Central memory CD8-positive, alpha-beta T cell (primary cell): ENCODE measurements around the gene CHRM5.

Source experiments
- ATAC-seq: fragments of 150-1000 bp; cut with Tn5 transposase; replicated peaks from 2 replicates; pipeline ENCODE4 v1.10.0; 2022; ENCODE audit warnings: mild to moderate bottlenecking, moderate FRiP score, moderate number of reproducible peaks; ENCODE audit not compliant: poor library complexity, severe bottlenecking; ENCODE audit errors: extremely low read depth
- DNase-seq, 2 donors: peaks; one replicate each; pipeline ENCODE4 v3.0.0; 2021; ENCODE audit warnings: low spot score in 2 of 2
- H3K27ac Mint-ChIP-seq: one replicate; pipeline ENCODE4 v1.8.0; 2022; ENCODE audit warnings: low read depth, mild to moderate bottlenecking, moderate library complexity, mixed read lengths
- H3K27me3 Mint-ChIP-seq: one replicate; pipeline ENCODE4 v1.8.0; 2022; ENCODE audit warnings: mixed read lengths
- H3K36me3 Mint-ChIP-seq: one replicate; pipeline ENCODE4 v1.8.0; 2022; ENCODE audit warnings: mild to moderate bottlenecking, moderate library complexity, mixed read lengths; ENCODE audit not compliant: insufficient read depth
- H3K4me1 Mint-ChIP-seq: one replicate; pipeline ENCODE4 v1.8.0; 2022; ENCODE audit warnings: mixed read lengths
- H3K4me3 Mint-ChIP-seq: one replicate; pipeline ENCODE4 v1.8.0; 2022; ENCODE audit warnings: mild to moderate bottlenecking, moderate library complexity, mixed read lengths
- H3K9me3 Mint-ChIP-seq: one replicate; pipeline ENCODE4 v1.8.0; 2022; ENCODE audit warnings: mixed read lengths

Gene CHRM5, protein sequence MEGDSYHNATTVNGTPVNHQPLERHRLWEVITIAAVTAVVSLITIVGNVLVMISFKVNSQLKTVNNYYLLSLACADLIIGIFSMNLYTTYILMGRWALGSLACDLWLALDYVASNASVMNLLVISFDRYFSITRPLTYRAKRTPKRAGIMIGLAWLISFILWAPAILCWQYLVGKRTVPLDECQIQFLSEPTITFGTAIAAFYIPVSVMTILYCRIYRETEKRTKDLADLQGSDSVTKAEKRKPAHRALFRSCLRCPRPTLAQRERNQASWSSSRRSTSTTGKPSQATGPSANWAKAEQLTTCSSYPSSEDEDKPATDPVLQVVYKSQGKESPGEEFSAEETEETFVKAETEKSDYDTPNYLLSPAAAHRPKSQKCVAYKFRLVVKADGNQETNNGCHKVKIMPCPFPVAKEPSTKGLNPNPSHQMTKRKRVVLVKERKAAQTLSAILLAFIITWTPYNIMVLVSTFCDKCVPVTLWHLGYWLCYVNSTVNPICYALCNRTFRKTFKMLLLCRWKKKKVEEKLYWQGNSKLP

DNA sequence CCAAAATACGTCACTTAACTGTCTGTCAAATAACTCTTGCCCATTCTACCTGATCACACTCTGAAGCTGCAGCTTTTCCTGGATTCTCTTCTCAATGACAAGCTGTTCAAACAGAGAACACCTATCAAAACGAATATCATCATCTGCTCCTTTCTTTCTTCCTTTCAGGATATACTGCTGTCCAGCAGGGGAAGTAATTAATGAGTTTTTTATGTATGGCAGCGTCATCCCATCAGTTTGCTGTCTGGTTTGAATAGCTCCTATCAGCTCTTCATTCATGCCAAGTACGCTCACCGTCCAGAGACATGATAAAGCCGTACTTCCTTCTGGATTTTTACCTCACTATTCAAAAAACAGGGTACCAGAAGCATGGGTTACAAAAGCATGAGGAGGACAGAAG, at the start of gene CHRM5:
CHRM5 (plus strand) TSS at position 274 of the 400 bp plus-strand sequence. CDS start 94,221 bp downstream, outside the sequence.
- Mint-ChIP-seq H3K4me3 (no peak within 1 kb of the TSS), H3K27me3 (no peaks in the 10 kb centered on the region), H3K4me1 (no peaks in the 10 kb centered on the region), H3K27ac (no peak within 1 kb of the TSS), H3K36me3 (no peaks in the 10 kb centered on the region), H3K9me3 (no peaks in the 10 kb centered on the region)
- ATAC-seq (no peak), DNase-seq (no peak)

DNA sequence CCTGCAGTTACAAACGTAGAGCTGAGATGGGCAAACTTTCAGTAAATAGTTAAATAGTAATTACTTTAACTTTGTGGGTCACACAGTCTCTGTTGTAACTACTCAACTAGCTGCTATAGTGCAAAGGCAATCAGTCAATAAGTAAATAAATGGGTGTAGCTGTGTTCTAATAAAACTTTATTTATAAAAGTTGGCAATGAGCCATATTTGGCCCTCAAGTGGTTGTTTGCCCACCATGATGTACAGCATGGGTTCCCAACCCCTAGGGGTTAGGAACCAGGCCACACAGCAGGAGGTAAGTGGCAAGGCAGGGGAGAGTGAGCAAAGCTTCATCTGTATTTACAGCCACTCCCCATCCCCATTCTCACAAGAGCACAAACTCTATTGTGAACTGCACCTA, 44.9 kb upstream of the CHRM5 start:
- no peaks in the 10 kb centered on the region for H3K9me3 Mint-ChIP-seq
- H3K36me3 Mint-ChIP-seq: no peaks in the 10 kb centered on the region
- H3K27ac Mint-ChIP-seq: no peak overlapping the region
- ATAC-seq (no peak), DNase-seq (no peak)
- H3K4me3 Mint-ChIP-seq: no peak overlapping the region
- H3K4me1 Mint-ChIP-seq: peaks cover 6% of the 10 kb centered on the region
- H3K27me3 Mint-ChIP-seq: no peaks in the 10 kb centered on the region

DNA sequence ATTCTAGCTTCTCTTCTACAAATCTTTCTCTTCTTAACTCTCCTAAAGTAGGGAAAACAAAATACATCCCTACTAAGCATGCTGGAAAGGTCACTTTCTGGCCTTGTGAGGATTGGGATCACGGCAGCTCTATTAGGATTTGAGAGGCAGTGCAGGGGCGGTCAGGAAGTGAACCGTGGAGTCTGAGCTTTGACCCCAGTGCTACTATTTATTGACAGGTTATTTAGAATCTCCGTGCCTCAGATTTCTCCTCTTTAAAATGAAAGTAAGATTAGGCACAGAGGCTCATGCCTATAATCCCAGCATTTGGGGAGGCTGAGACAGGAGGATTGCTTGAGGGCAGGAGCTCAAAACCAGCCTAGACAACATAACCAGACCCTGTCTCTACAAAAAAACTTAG, 42.0 kb upstream of the CHRM5 start:
- Mint-ChIP-seq H3K4me1 (no peaks in the 10 kb centered on the region), H3K9me3 (no peaks in the 10 kb centered on the region), H3K4me3 (no peak overlapping the region), H3K36me3 (no peaks in the 10 kb centered on the region), H3K27ac (no peak overlapping the region), H3K27me3 (no peaks in the 10 kb centered on the region)
- no peak for DNase-seq
- ATAC-seq: no peak

DNA sequence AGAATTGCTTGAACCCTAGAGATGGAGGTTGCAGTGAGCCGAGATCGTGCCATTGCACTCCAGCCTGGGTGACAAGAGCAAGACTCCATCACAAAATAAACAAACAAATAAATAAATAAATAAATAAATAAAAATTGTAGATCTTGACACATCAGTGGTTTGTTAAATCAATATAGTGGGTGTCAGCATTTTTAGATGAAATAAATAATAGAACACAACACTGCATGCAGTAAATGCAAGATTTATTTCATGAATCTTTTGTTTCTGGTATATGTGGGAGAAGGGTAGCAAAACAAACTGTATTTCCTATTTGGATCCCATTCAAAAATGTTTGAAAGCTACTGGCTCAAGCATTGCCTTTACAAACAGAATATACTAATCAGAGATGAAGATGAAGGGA, 35.6 kb upstream of the CHRM5 start:
- ATAC-seq (no peak), DNase-seq (no peak)
- H3K9me3 Mint-ChIP-seq: no peaks in the 10 kb centered on the region
- no peaks in the 10 kb centered on the region for H3K27me3 Mint-ChIP-seq
- no peaks in the 10 kb centered on the region for H3K36me3 Mint-ChIP-seq
- no peak overlapping the region for H3K4me3 Mint-ChIP-seq
- H3K27ac Mint-ChIP-seq: no peak overlapping the region
- H3K4me1 Mint-ChIP-seq: no peaks in the 10 kb centered on the region

DNA sequence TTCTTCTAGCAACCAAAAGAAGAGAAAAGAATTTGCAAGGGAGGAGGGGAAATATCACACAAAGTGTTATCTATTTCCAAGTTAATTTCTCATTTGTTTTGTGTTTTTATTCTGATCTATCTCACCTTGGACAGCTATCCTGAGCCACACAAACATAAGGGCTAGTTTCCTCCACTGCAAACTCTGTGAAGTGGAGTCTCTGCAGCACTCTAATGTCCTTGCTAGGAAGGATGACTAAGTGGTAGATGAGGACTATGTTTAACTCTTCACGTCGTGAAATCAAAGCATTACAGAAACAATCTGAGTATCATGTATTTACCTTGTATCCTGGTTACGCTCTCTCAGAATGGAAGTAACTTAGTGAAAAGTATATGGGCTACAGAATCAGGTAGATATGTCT, 33.9 kb upstream of the CHRM5 start:
- DNase-seq (no peak), ATAC-seq (no peak)
- H3K4me1 Mint-ChIP-seq: no peaks in the 10 kb centered on the region
- no peak overlapping the region for H3K27ac Mint-ChIP-seq
- H3K27me3 Mint-ChIP-seq: no peaks in the 10 kb centered on the region
- H3K36me3 Mint-ChIP-seq: no peaks in the 10 kb centered on the region
- H3K4me3 Mint-ChIP-seq: no peak overlapping the region
- H3K9me3 Mint-ChIP-seq: no peaks in the 10 kb centered on the region

DNA sequence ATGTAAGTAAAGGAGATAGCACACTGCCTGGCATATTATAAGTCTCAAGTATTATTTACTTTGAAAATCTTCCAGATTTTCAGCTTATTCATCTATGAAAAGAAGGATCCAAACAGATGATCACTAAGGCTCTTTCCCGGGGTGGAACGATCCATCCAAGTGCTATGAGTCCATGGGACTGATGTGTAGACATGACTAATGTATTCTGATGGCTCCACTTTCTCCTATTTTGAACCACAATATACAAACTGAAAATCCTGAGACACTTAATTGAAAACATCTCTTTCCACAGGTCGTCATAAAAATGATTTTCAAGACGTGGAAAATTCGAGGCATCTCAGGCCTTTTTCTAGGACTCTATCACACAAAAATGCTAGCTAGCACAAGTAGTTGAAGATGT, 33.4 kb upstream of the CHRM5 start:
- Mint-ChIP-seq H3K36me3 (no peaks in the 10 kb centered on the region), H3K4me3 (no peak overlapping the region), H3K27ac (no peak overlapping the region), H3K9me3 (no peaks in the 10 kb centered on the region), H3K27me3 (no peaks in the 10 kb centered on the region), H3K4me1 (no peaks in the 10 kb centered on the region)
- ATAC-seq: no peak
- DNase-seq: no peak

DNA sequence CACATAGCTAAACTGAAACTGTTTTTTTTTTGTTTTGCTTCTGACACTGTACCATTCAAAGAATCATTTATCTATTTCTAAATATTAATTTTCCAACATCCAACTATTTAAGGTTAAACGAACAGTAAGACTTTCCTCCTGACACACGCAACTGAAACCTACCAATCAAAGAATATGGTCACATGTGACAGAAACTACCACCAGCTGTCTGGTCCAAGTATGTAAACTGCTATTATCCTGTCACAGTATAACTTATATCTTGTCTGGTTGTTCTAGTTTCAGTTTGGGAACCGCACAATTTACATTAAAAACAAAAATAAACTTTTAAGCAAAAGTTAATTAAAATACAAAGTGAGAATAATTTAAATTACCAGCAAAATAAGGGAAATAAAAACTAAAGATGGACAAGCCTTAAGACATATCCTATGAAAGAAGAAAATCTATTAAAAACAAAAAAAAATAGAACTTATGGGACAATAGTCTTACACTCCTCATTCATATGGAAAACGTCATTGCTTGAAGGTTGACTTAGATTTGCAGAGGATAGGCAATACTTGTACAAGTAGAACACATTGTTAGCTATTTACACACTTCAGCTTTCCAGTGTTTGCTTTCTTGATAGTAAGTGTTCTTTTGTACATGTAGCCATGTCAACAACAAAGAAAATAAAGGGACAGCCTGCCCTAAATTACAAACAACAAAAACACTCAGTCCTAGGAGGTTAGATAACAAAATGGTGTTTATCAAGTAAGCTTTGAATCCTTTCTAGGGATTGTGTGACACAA, 26.8 kb upstream of the CHRM5 start:
- no peak for ATAC-seq
- peak overlapping the region; percentile 24 for H3K27ac Mint-ChIP-seq
- no peaks in the 10 kb centered on the region for H3K27me3 Mint-ChIP-seq
- no peak for DNase-seq
- H3K4me1 Mint-ChIP-seq: peaks cover 3% of the 10 kb centered on the region
- H3K4me3 Mint-ChIP-seq: no peak overlapping the region
- no peaks in the 10 kb centered on the region for H3K36me3 Mint-ChIP-seq
- H3K9me3 Mint-ChIP-seq: no peaks in the 10 kb centered on the region

DNA sequence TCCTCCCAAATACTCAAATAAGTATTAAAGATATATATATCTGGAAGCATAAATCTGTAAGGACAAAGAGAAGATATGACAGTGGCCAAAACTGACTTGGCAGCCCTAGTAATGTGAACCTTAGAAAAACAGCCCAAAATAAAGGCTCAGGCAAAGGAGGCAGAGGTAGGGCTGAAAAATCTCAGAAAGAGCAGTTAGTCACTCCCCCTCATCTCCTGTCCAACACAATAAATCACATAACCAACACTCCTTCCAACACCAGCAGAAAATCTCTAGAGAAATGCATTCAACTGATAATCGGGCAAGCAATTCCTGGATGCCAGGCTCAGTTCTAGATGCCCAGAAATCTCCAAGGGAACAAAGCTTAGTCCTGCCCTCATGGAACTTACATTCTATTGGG, 22.1 kb upstream of the CHRM5 start:
- DNase-seq (no peak), ATAC-seq (no peak)
- Mint-ChIP-seq H3K4me3 (no peak overlapping the region), H3K4me1 (peaks cover 5% of the 10 kb centered on the region), H3K36me3 (no peaks in the 10 kb centered on the region), H3K27ac (no peak overlapping the region), H3K27me3 (no peaks in the 10 kb centered on the region), H3K9me3 (no peaks in the 10 kb centered on the region)

DNA sequence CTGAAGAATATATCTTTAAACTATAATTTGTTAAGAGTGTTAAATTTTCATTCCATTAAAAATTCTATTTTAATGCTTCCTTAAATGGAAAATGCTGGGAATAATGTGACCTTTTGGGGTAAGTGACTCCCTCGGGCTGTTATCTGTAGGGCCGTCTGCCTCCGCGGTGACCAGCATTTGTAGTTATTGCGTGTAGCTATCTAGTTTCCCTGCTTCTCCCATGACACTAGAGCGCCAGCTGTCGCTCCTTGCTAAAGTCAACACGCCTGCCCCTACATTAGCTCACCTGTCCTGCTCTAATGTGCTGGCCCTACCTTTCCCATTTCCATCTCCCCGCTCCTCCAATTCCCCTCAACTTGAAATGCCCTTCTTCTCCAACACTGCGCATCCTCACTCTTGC, 12.4 kb upstream of the CHRM5 start:
- ATAC-seq (no peak), DNase-seq (no peak)
- H3K4me1 Mint-ChIP-seq: peaks cover 5% of the 10 kb centered on the region
- H3K9me3 Mint-ChIP-seq: no peaks in the 10 kb centered on the region
- no peaks in the 10 kb centered on the region for H3K36me3 Mint-ChIP-seq
- H3K4me3 Mint-ChIP-seq: no peak overlapping the region
- no peak overlapping the region for H3K27ac Mint-ChIP-seq
- no peaks in the 10 kb centered on the region for H3K27me3 Mint-ChIP-seq

DNA sequence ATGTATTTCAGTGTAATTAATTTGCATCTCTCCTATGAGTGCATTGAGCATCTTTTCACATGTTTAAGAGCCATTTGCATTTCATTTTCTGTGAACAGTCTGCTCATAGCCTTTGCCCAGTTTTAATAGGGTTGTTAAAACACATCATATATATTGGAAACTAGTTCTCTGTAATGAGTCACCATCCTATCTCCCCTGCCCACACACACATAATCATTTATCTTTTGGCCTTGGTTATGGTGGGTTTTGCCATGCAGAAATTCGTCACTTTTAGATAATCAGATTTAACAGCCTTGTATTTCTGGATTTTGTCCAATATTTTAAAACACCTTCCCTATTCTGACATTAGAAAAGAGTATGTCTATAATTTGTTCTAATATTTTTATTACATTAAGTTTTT, 11.9 kb upstream of the CHRM5 start:
- no peaks in the 10 kb centered on the region for H3K36me3 Mint-ChIP-seq
- no peaks in the 10 kb centered on the region for H3K9me3 Mint-ChIP-seq
- ATAC-seq: no peak
- H3K27ac Mint-ChIP-seq: no peak overlapping the region
- peaks cover 5% of the 10 kb centered on the region for H3K4me1 Mint-ChIP-seq
- H3K4me3 Mint-ChIP-seq: no peak overlapping the region
- H3K27me3 Mint-ChIP-seq: no peaks in the 10 kb centered on the region
- no peak for DNase-seq

DNA sequence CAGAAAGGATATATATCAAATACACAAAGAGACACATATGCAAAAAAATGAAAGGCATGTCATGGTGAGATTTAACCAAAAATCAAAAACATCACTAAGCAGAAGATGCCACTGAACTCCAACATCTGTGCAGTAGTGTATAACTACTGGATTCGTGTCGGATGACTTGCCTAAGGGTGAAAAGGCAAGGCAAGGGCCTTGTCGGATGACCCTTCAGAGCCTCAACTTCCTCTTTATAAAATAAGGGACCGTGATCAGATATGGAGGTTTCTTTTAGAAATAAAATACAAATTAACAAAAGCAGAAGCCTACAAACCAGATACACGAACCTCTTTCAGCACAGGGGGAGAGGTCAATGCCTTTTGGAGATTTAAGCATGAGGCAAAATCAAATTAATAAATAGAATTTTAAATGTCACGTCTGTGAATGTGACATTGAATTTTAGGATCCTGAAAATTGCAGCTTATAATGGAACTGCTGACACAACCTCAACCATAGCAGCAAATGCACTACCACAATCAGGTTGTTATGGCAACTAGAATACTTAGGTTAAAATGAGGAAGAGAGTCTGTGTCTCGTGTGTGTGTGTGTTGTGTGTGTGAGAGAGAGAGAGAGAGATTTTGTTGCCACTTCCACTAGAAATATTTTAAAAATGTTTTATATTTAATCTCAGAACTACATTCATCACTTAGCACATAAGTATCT, 8.3 kb upstream of the CHRM5 start:
- H3K4me1 Mint-ChIP-seq: no peaks in the 10 kb centered on the region
- H3K27ac Mint-ChIP-seq: no peak overlapping the region
- no peak overlapping the region for H3K4me3 Mint-ChIP-seq
- H3K36me3 Mint-ChIP-seq: no peaks in the 10 kb centered on the region
- H3K9me3 Mint-ChIP-seq: no peaks in the 10 kb centered on the region
- no peak for DNase-seq
- ATAC-seq: no peak
- no peaks in the 10 kb centered on the region for H3K27me3 Mint-ChIP-seq

DNA sequence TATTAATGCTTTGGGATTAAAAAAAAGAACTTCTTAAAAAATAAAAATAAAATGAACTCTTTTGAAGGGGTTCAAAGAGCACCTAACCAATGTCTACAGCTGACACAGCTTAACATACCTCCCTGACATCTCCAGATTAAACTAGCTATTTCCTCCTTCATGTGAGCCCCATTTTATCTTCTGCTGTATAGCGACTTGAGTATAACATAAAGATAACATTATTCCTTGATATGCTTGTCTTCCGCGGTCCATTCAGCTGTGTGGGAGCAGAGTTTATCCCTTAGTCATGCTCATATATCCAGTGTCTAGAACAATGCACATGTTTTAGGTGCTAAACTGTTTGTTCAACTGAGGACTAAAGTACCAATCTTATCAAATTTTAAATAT, 7.8 kb upstream of the CHRM5 start:
- Mint-ChIP-seq H3K4me3 (no peak overlapping the region), H3K9me3 (no peaks in the 10 kb centered on the region), H3K4me1 (no peaks in the 10 kb centered on the region), H3K36me3 (no peaks in the 10 kb centered on the region), H3K27me3 (no peaks in the 10 kb centered on the region), H3K27ac (no peak overlapping the region)
- no peak for DNase-seq
- no peak for ATAC-seq
